Measurements from ENCODE around the gene TCL1A.

DNA sequence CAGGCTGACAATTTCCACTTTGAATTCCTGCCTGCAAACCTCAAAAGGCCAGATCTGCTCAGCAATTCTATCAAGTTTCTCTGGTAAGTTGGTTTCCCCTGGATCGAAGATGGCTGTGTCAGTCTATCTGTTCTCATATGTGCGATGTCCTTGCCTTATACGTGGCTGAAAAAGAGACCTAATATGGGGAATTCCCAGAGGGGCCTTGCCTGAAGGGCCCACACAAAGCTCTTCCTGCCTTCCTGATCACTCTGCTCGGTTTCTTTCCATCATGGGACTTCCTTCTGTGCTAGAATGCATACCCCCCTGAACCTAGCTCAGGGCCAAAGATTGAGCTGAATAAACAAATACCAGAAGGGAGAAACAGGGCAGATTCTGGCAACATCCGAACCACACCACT is 14.5 kb downstream of the TCL1A start:
- TF ChIP-seq, protein P1, sequence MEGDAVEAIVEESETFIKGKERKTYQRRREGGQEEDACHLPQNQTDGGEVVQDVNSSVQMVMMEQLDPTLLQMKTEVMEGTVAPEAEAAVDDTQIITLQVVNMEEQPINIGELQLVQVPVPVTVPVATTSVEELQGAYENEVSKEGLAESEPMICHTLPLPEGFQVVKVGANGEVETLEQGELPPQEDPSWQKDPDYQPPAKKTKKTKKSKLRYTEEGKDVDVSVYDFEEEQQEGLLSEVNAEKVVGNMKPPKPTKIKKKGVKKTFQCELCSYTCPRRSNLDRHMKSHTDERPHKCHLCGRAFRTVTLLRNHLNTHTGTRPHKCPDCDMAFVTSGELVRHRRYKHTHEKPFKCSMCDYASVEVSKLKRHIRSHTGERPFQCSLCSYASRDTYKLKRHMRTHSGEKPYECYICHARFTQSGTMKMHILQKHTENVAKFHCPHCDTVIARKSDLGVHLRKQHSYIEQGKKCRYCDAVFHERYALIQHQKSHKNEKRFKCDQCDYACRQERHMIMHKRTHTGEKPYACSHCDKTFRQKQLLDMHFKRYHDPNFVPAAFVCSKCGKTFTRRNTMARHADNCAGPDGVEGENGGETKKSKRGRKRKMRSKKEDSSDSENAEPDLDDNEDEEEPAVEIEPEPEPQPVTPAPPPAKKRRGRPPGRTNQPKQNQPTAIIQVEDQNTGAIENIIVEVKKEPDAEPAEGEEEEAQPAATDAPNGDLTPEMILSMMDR (IDR thresholded peaks at IDR 0.05; ENCODE audit: insufficient read depth, low read depth, low read length) = no peak
- TF ChIP-seq EZH2 (IDR thresholded peaks at IDR 0.05; ENCODE audit: insufficient read depth, low read length) = no peak

Data from astrocyte (in vitro differentiated cells and primary cell).